NOMO-1 treated with dmso at 0.1 percent for 144 hours (cell line): Measurements from ENCODE around the gene JDP2.

ENCODE experiments used
- DNase-seq: peaks from one replicate; lab custom pipeline; 2025; ENCODE audit not compliant: unreplicated experiment; lab: John Stamatoyannopoulos, UW

JDP2 gene

GRCh38 chr14:75435473-75435872, 7.7 kb downstream of the JDP2 start:
- DNase-seq: peak; percentile 16

GRCh38 chr14:75437201-75438143, 9.7 kb downstream of the JDP2 start:
- DNase-seq: no peak

GRCh38 chr14:75438486-75439080, 10.8 kb downstream of the JDP2 start:
- no peak for DNase-seq

GRCh38 chr14:75439989-75440388, 12.2 kb downstream of the JDP2 start:
- no peak for DNase-seq

- DNase-seq: no peak
Measured at GRCh38 chr14:75440733-75441477, 13.1 kb downstream of the JDP2 start.

GRCh38 chr14:75441728-75442127, 13.9 kb downstream of the JDP2 start:
- no peak for DNase-seq

GRCh38 chr14:75442166-75442565, 14.3 kb downstream of the JDP2 start:
- no peak for DNase-seq

GRCh38 chr14:75442642-75443041, 14.8 kb downstream of the JDP2 start:
- no peak for DNase-seq

GRCh38 chr14:75443203-75443969, 15.6 kb downstream of the JDP2 start:
- no peak for DNase-seq

- no peak for DNase-seq
Measured at GRCh38 chr14:75445236-75445635, 17.4 kb downstream of the JDP2 start.

GRCh38 chr14:75445963-75446362, 18.1 kb downstream of the JDP2 start:
- DNase-seq: no peak

- peak; percentile 72 for DNase-seq
Measured at GRCh38 chr14:75446447-75446846, 18.6 kb downstream of the JDP2 start.

- no peak for DNase-seq
Measured at GRCh38 chr14:75448209-75448608, 20.4 kb downstream of the JDP2 start.

- DNase-seq: no peak
Measured at GRCh38 chr14:75449036-75449435, 21.2 kb downstream of the JDP2 start.

- no peak for DNase-seq
Measured at GRCh38 chr14:75449696-75450095, 21.9 kb downstream of the JDP2 start.

GRCh38 chr14:75450381-75451276, 22.8 kb downstream of the JDP2 start:
- DNase-seq: no peak

GRCh38 chr14:75452324-75452723, 24.5 kb downstream of the JDP2 start:
- DNase-seq: no peak

- no peak for DNase-seq
Measured at GRCh38 chr14:75452900-75453816, 25.3 kb downstream of the JDP2 start.
